MM.1S (cell line): ENCODE data around the gene UNC5A.

Experiments
- DNase-seq: peaks from one replicate; pipeline ENCODE4 v3.0.0-alpha.2; 2015
- H2AFZ ChIP-seq: fragments of 300-600 bp; sonication (generic); 2 replicates; pipeline ENCODE4 v1.6.0; 2016; ENCODE audit warnings: antibody characterized with exemption, low read length
- H3F3A ChIP-seq: fragments of 300-600 bp; sonication (generic); 2 replicates; pipeline ENCODE4 v1.6.1; 2016; ENCODE audit warnings: mild to moderate bottlenecking, antibody characterized with exemption, low read length, moderate library complexity, mixed read lengths; ENCODE audit not compliant: insufficient read depth
- H3K27ac ChIP-seq: fragments of 300-600 bp; sonication (generic); 2 replicates; pipeline ENCODE4 v1.5.1; 2016; ENCODE audit warnings: mild to moderate bottlenecking, low read length
- H3K27me3 ChIP-seq: fragments of 300-600 bp; sonication (generic); replicated peaks from 2 replicates; pipeline ENCODE4 v1.6.0; 2016; ENCODE audit warnings: low read length; ENCODE audit not compliant: insufficient read depth
- H3K36me3 ChIP-seq: fragments of 300-600 bp; sonication (generic); replicated peaks from 2 replicates; pipeline ENCODE4 v1.6.1; 2016; ENCODE audit warnings: mild to moderate bottlenecking, low read length, mixed read lengths; ENCODE audit not compliant: insufficient read depth
- H3K4me1 ChIP-seq: fragments of 300-600 bp; sonication (generic); 2 replicates; pipeline ENCODE4 v1.6.1; 2016; ENCODE audit warnings: low read length, mixed read lengths
- H3K4me2 ChIP-seq: fragments of 300-600 bp; sonication (generic); 2 replicates; pipeline ENCODE4 v1.6.0; 2016; ENCODE audit warnings: low read depth, low read length
- H3K4me3 ChIP-seq: fragments of 300-600 bp; sonication (generic); 2 replicates; pipeline ENCODE4 v1.5.1; 2016; ENCODE audit warnings: low read length, mixed read lengths
- H3K79me2 ChIP-seq: fragments of 300-600 bp; sonication (generic); 2 replicates; pipeline ENCODE4 v1.6.1; 2016; ENCODE audit warnings: mixed run types, low read length, mixed read lengths
- H3K9ac ChIP-seq: fragments of 300-600 bp; sonication (generic); 2 replicates; pipeline ENCODE4 v1.6.1; 2016; ENCODE audit warnings: low read length, mixed read lengths
- H3K9me2 ChIP-seq: fragments of 300-600 bp; sonication (generic); replicated peaks from 2 replicates; pipeline ENCODE4 v1.6.1; 2016; ENCODE audit warnings: mild to moderate bottlenecking, low read length, mixed read lengths; ENCODE audit not compliant: insufficient read depth
- H3K9me3 ChIP-seq: fragments of 300-600 bp; sonication (generic); replicated peaks from 2 replicates; pipeline ENCODE4 v1.6.1; 2016; ENCODE audit warnings: mild to moderate bottlenecking, low read length, mixed read lengths; ENCODE audit not compliant: insufficient read depth
- H4K20me1 ChIP-seq: fragments of 300-600 bp; sonication (generic); 2 replicates; pipeline ENCODE4 v1.6.1; 2016; ENCODE audit warnings: mild to moderate bottlenecking, low read length, moderate library complexity, mixed read lengths; ENCODE audit not compliant: insufficient read depth
- CTCF ChIP-seq: fragments of 300-600 bp; sonication (generic); IDR thresholded peaks from 2 replicates; pipeline ENCODE4 v1.5.1; 2016; ENCODE audit warnings: antibody characterized with exemption, low read length, mixed read lengths
- EZH2 ChIP-seq: fragments of 300-600 bp; sonication (generic); optimal IDR thresholded peaks from 2 replicates; pipeline ENCODE3; 2017; ENCODE audit warnings: low read depth, mild to moderate bottlenecking, antibody characterized with exemption, low read length, mixed read lengths
- EZH2phosphoT487 ChIP-seq: fragments of 300-600 bp; sonication (generic); IDR thresholded peaks from 2 replicates; pipeline ENCODE4 v1.6.1; 2018; ENCODE audit warnings: antibody characterized with exemption, low read length

Gene UNC5A

GRCh38 chr5:176891331-176891958, 81.1 kb downstream of the UNC5A start:
- Histone ChIP-seq H3K9me2 (no peaks in the 10 kb centered on the region), H3K27ac (no peak overlapping the region), H3K36me3 (no peaks in the 10 kb centered on the region), H3K4me1 (no peaks in the 10 kb centered on the region), H3K9ac (no peak overlapping the region), H2AFZ (no peak overlapping the region), H3K79me2 (no peaks in the 10 kb centered on the region), H3F3A (no peaks in the 10 kb centered on the region), H3K4me2 (no peak overlapping the region), H4K20me1 (no peaks in the 10 kb centered on the region), H3K4me3 (no peak overlapping the region), H3K9me3 (no peaks in the 10 kb centered on the region), H3K27me3 (peaks cover 27% of the 10 kb centered on the region)
- DNase-seq, result no peak
- TF ChIP-seq EZH2 (no peak), EZH2phosphoT487 (no peak), CTCF (no peak)

- H3K9ac ChIP-seq, result no peak overlapping the region
- no peaks in the 10 kb centered on the region for H3K79me2 ChIP-seq
- TF ChIP-seq EZH2phosphoT487, result no peak
- no peak for TF ChIP-seq CTCF
- no peak for TF ChIP-seq EZH2
- H3K27ac ChIP-seq, result no peak overlapping the region
- DNase-seq, result no peak
- no peaks in the 10 kb centered on the region for H4K20me1 ChIP-seq
- H3K4me1 ChIP-seq, result no peaks in the 10 kb centered on the region
- no peak overlapping the region for H3K4me2 ChIP-seq
- no peaks in the 10 kb centered on the region for H3F3A ChIP-seq
- H3K36me3 ChIP-seq, result no peaks in the 10 kb centered on the region
- H3K4me3 ChIP-seq, result no peak overlapping the region
- no peaks in the 10 kb centered on the region for H3K9me3 ChIP-seq
- H3K27me3 ChIP-seq, result peaks cover 24% of the 10 kb centered on the region
- no peak overlapping the region for H2AFZ ChIP-seq
- H3K9me2 ChIP-seq, result no peaks in the 10 kb centered on the region
These were observed 82.3 kb downstream of the UNC5A start for GRCh38 chr5:176892663-176893062.

GRCh38 chr5:176894298-176894697, 83.9 kb downstream of the UNC5A start:
- H3K79me2 ChIP-seq, result no peaks in the 10 kb centered on the region
- H3K4me3 ChIP-seq, result no peak overlapping the region
- H3K9me3 ChIP-seq, result no peaks in the 10 kb centered on the region
- H3F3A ChIP-seq, result no peaks in the 10 kb centered on the region
- no peaks in the 10 kb centered on the region for H3K4me1 ChIP-seq
- TF ChIP-seq CTCF, result no peak
- TF ChIP-seq EZH2, result no peak
- no peak for TF ChIP-seq EZH2phosphoT487
- H4K20me1 ChIP-seq, result no peaks in the 10 kb centered on the region
- H3K9ac ChIP-seq, result no peak overlapping the region
- H3K27me3 ChIP-seq, result peaks cover 8% of the 10 kb centered on the region
- no peak for DNase-seq
- no peak overlapping the region for H3K27ac ChIP-seq
- no peaks in the 10 kb centered on the region for H3K36me3 ChIP-seq
- no peak overlapping the region for H3K4me2 ChIP-seq
- no peak overlapping the region for H2AFZ ChIP-seq
- no peaks in the 10 kb centered on the region for H3K9me2 ChIP-seq
